GM18907 (cell line): Measurements from ENCODE around the gene MBD3L3.
"Not testable (repeated sequence)": the region's sequence is repeated elsewhere in the genome, so short reads cannot be mapped to it uniquely, and the experiment has no call there.

ENCODE experiments used
- ATAC-seq: cut with Tn5 transposase; IDR thresholded peaks from one replicate; pipeline ENCODE4 v1.9.1; 2021; ENCODE audit warnings: mild to moderate bottlenecking, moderate library complexity; ENCODE audit not compliant: unreplicated experiment

Gene MBD3L3

DNA sequence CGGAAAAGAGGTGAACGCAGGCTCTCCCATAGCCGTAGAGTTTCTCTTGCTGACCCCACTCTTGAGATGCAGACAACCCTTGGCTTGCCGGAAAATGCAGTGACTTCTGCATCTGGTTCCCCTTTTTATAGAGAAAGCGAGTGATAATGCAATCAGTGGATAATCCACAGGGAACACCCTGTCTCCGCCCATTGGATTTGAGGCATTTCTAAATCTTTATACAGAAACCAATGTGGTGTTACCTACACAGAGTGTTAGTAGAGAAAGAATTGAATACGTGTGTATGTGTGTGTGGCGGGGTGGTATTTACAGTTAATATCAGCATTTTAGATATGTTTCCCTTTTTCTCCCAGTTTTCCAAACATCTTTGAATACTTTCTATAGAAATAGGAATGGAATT, at the start of gene MBD3L3:
MBD3L3 (minus strand) TSS at position 101 of the 400 bp plus-strand sequence; CDS start at position 30, 71 bp downstream.
- not testable (repeated sequence) for ATAC-seq

DNA sequence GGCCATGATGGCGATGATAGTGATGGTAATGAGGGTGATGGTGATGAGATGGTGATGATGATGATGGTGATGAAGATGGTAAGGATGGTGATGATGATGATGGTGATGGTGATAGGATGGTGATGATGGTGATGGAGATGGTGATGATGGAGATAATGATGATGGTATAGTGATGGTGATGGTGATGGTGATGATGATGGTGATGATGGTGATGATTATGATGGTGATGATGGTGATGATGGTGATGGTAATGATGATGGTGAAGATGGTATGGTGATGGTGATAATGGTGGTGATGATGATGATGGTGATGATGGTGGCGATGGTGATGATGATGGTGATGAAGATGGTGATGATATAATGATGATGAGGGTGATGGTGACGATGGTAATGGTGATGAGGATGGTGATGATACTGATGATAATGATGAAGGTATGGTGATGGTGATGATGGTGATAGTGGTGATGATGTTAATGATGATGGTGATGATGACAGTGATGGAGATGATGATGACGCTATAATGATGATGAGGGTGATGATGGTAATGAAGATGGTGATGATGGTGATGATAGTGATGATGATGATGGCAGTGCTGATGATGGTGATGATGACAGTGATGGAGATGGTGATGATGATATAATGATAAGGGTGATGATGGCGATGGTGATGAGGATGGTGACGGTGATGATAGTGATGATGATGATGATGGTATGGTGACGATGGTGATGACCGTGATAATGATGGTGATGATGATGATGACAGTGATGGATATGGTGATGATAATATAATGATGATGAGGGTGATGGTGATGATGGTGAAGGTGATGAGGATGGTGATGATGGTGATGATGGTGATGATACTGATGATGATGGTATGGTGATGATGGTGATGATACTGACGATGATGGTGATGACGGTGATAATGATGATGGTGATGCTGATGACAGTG, 48.5 kb upstream of the MBD3L3 start:
- no peak for ATAC-seq

DNA sequence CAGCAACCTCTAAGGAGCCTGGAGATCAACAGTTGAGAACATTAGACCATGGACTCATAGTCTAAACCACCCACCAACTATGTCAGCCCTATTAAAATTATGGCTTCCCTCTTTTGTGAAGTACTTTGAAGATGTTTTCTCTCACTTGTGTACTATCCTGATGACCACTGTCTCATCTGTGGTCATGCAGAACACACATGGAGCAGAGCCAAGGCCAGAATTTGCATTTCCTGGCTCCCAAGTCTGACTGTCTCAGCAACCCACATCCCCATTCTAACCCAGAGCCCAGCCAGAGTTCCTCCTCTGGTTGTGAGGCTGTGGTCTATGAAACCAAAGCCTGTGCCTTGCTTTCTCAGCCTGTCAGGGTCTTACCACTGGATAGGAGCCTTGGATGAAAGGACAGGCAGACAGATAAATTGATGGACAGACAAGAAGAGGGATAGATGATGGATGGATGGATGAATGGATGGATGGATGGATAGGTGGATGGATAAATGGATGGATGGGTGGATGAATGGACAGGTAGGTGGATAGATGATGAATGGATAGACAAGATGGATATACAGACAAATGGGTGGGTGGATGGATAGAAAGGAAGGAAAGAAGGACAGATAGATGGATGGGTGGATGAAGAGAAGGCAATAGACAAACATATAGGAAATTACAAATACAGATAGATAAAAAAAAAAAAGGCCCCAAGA, 46.4 kb upstream of the MBD3L3 start:
- no peak for ATAC-seq

DNA sequence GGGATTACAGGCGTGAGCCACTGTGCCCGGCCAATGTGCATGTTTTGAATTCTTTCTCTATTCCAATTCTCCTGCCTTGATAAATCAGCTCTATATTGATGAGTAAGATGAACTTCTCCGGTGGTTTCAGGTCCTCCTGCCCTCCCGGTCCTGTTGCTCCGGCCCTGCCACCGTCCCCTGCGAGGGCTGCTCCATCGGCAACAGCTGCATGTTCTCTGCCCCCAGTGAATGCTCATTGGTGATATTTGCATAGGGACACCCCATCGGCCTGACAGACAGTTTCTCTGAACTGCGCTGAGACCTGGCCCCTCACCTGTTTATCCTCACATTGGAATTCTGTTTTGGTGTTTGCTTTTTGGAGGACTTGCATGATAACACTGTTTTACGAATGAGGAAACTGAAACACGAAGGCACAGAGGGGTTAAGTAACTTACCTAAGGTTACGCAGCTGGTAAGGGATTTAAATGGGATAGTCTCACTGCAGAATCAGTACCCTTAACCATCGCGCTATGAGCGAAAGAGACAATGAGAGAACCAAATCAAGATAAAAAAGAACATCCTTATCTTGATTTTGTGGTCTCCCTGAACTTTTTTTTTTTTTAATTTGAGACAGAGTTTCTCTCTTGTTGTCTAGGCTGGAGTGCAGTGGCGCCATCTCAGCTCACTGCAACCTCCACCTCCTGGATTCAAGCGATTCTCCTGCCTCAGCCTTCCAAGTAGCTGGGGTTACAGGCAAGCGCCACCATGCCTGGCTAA, 43.2 kb upstream of the MBD3L3 start:
- no peak for ATAC-seq

DNA sequence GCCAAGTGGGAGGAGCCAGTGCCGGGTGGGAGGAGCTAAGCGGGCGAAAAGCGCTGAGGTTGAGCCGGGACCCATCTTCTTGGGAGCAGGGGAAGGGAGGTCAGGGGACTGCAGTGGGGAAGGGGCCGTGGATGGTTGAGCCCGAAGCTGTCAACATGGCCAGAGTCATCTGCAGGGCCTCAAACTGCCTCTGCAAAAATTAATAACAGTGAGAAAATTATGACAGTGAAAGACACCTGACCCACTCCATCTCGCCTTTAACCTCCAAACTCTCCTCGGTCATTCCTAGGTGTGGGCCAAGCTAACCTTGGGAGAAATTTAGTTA, 41.1 kb upstream of the MBD3L3 start:
- no peak for ATAC-seq

DNA sequence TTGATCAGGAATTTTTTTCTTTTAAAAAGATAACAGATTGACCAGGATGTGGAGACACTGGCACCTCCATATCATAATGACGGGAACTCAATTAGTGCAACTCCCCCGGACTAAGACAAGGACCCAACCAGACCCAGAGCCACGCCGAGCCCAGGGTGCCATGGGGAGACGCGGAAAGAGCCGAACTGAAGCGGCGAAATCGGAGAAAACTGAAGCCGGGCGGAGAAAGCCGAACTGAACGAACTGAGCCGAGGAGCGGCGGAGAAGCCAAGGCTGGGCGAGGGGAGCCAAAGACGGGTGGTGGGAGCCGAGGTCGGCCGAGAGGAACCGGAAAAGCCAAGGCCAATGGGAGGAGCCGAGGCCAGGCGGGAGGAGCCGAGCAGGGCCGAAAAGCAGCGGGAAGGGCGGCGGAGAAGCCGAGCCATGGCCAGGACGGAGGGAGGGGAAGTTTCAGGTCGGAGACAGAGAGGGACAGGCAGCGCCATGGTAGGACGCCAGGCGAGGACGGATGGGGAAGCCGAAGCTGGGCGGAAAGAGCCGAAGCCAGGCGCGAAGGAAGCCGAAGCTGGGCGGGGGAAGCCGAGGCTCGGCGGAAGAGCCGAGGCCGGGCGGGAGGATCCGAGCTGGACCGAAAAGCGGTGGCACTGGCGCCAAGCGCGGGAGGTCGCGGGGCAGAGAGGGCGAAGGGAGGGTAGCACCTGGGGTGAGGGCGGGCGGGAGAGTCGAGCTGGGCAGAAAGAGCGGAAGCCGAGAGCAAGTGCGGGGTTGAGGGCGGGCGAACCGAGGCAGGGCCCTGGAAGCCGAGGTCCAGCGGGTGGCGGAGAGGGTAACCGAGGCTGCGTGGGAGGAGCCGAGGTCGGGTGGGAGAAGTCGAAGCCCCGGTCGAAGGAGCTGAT, 40.5 kb upstream of the MBD3L3 start:
- ATAC-seq = peak; percentile 85

DNA sequence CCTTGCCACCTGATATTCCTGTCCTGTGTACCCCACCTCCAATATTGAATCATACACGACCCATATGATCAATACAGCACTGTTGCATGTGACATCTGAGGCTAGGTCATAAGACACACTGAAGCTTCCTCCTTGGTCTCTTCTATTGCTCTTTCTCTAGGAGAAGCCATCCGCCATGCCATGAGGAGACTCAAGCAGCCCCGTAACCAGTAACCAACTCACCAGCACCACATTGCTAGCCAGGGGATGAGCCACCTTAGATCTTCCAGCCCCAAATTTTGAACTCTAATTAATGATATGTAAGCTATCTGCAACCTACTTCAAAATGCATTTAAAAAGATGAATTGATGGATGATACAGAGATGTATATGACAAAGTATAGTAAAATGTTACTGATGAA, 39.6 kb upstream of the MBD3L3 start:
- no peak for ATAC-seq

DNA sequence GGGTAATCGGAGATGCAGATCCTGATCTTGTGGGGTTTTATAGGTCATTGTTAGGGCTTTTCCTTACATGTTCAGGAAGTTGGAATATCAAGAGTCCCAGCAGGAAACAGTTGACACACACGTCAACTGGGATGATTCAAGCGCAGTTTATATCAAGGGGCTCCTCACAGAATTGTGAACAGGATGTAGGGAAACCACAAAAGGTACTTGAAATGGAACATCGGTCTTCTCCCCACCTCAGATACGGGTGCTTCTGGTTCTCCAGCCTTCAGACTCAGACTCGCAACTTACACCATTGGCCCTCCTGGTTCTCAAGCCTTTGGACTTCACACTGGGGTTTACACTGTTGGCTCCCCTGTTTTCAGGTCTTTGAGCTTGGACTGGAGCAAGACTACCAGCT, 30.5 kb upstream of the MBD3L3 start:
- ATAC-seq = no peak

DNA sequence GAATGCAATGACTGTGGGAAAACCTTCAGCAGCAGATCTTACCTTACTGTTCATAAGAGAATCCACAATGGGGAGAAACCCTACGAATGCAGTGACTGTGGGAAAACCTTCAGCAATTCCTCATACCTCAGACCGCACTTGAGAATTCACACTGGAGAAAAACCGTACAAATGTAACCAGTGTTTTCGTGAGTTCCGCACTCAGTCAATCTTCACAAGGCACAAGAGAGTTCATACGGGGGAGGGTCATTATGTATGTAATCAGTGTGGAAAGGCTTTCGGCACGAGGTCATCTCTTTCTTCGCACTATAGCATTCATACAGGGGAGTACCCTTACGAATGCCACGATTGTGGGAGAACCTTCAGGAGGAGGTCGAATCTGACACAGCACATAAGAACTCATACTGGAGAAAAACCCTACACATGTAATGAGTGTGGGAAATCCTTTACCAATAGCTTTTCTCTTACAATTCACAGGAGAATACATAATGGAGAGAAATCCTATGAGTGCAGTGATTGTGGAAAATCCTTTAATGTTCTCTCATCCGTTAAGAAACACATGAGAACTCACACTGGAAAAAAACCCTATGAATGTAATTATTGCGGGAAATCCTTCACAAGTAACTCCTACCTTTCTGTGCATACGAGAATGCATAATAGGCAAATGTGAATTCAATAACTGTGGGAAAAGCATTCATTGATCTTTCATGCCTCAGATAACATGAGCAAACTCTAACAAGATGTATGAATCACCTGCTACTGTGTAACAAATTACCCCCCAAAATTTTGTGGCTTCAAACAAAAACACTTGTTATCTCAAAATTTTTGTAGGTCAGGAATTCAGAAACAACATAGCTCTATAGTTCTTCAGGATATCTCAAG, 24.8 kb upstream of the MBD3L3 start:
- ATAC-seq = no peak

DNA sequence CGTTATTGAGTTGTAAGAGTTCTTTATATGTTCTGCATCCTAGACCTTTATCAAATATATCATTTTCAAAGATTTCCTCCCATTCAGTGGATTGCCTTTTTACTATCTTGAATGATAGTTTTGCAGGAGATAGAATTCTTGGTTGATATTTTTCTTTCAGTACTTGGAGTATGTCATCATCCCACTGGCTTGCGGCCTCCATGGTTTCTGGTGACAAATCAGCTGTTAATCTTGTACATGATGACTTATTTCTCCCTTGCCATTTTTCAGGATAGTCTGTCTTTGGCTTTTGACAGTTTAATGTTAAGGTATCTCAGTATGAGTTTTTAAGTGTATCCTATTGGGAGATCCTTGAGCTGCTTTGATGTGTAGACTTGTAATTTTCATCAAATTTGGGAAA, 19.5 kb upstream of the MBD3L3 start:
- ATAC-seq = no peak

DNA sequence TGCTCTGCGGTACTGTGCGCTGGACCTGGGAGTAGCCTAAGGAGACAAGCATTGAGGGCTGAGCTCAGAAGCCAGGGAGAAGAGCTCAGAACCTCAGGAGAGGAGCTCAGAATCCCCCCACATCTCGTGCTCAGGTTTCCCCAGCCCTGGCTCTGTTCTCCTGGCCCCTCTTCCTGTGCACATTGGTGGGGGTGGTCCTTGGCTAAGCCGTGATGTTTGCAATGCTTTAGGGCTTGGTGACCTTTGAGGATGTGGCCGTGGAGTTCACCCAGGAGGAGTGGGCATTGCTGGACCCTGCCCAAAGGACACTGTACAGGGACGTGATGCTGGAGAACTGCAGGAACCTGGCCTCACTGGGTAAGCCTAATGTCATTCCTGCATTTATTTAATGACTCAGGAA, 17.7 kb upstream of the MBD3L3 start:
- ATAC-seq = no peak

DNA sequence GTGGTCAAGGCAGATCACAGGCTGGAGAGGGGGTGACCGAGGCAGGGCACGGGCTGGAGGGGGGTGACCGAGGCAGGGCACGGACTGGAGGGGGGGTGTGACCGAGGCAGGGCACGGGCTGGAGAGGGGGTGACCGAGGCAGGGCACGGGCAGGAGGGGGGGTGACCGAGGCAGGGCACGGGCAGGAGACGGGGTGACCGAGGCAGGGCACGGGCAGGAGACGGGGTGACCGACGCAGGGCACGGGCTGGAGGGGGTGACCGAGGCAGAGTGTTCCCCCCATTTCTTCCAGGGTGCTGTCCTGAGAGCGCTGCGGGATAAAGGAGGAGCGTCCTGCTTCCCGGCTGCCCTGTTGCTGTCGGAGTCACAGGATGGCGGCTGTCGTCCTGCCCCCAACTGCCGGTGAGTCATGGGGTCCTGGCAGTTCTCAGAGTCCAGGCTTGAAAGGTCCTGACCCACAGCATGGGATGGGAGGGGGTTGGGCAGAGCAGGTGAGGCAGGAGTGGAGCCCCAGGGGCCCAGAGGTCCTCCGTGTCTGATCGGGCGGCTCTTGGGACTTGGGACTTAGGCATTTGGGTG, 16.3 kb upstream of the MBD3L3 start:
- no peak for ATAC-seq

DNA sequence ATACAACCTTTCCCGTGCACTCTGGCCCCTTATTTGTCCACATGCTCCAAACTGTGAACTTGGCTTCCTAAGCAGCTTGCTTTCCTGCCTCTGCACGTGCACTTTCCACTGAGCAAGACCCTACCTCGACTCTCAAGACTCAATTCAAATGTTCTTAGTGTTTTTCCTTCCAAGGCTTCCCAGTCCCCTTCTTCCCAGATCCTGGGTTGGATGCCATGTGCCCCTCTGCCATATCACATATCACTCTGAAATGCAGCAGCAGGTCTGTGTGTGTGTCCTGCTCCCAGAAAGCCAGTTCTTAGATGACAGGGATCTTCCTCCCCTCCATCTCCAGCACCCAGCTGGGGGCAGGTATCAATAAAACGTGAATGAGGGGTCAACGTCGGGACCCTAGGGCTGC, 14.1 kb upstream of the MBD3L3 start:
- no peak for ATAC-seq

DNA sequence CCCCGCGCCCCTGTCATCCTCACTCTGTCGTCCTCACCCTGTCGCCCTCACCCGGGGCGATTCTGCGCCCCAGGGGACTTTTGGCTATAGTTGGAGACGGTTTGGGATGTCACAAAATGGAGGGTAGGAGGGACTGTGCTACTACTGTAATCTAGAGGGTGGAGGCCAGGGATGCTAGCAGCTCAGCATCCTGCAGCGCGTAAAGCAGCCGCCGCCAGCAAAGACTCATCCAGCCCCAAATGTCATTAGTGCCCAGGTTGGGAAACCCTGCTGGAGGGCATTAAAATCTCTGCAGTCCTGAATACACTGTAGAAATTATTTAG, 11.4 kb upstream of the MBD3L3 start:
- ATAC-seq = no peak

DNA sequence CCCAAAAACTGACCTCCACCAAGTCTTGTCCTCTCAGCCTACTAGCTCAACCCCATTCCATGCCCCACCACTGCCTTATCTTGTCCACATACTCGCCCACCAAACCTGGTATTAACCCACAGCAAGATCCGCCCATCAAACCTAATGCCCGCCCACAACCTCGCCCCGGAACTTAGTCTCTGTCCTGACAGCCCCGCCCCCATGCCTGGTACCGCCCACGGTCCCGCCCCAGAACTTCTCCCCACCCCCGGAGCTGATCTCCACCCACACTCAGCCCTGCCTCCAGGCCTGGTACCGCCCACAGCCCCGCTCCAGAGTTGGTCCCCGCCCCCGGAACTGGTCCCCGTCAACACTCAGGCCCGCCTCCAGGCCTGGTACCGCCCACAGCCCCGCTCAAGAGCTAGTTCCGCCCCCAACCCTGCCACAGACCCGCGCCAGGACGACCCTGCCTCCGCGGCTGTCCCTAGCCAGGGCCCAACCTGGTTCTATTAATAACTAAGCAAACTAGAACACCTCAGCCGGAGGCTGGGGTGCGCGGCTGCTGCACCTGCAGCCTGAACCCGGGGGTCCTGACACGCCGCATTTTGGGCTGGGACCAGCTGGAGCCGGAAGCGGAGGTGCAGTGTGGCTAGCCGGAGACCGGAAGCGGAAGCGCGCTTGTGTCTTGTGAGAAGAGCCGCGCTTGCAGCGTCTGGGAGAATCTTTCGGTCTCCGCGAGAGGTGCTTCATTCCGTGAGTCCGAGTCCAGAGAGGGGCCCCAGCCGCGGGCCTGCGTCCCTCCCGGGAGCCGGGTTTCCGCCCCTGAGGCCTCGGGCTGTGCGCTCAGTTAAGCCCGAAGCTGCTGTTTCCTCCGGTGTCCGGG, 10.8 kb upstream of the MBD3L3 start, which contains the start of gene ZNF557:
ZNF557 (plus strand) TSS at position 662 of the 862 bp plus-strand sequence. CDS start 5,372 bp downstream, outside the sequence.
- ATAC-seq = peak; percentile 94

DNA sequence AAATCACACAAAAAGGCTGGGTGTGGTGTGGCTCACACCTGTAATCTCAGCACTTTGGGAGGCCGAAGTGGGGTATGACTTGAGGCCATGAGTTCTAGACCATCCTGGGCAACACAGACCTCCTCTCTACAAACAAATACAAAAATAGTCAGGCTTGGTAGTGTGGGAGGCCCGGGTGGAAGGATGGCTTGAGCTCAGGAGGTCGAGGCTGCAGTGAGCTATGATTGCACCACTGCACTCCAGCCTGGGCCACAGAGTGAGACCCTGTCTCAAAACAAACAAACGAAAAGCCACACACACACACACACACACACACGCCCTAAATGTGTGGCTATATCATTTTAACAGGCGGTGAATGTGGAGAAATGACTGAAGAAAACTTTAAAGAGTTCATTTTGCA, 10.1 kb upstream of the MBD3L3 start:
- no peak for ATAC-seq

DNA sequence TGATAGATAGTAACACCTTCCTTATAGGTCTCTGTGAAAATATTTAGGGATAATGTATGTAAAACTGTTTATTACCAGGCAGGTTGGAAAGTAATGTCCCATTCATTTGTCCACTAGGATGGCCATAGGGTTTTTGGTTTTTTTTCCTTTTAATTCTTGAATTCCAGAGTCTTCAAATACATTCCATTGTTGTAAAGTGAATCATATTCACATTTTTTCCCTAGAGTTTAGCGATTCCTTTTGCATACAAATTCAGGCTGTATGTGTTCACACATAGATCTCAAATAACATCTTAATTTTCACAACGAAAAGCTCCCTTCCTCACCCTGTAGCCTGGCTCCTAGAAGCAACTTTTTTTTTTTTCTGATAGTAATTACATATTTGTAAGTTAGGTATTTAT, 9.2 kb upstream of the MBD3L3 start:
- ATAC-seq = no peak

DNA sequence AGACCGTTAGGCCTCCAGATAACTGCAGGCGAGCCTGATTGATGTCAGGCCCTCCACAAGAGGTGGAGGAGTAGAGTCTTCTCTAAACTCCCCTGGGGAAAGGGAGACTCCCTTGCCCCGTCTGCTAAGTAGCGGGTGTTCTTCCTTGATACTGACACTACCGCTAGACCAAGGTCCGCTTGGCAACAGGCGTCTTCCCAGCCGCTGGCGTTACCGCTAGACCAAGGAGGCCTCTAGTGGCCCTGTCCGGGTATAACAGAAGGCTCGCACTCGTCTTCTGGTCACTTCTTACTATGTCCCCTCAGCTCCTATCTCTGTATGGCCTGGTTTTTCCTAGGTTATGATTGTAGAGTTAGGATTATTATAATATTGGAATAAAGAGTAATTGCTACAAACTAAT, 8.6 kb upstream of the MBD3L3 start:
- not testable (repeated sequence) for ATAC-seq
